ENCODE data around the gene SLC22A14. TPM values are rescaled to one million over a fixed set of nuclear protein-coding genes. Genes with fewer than 3 reads are reported as not detected.

The SLC22A14 gene
- total and polyA plus RNA-seq, 9 of the 15 experiments (the other 6 are each of a cell fraction or from before 2014, with no cell fraction given) = 0.03 to 0.07 TPM; not detected in 7

DNA sequence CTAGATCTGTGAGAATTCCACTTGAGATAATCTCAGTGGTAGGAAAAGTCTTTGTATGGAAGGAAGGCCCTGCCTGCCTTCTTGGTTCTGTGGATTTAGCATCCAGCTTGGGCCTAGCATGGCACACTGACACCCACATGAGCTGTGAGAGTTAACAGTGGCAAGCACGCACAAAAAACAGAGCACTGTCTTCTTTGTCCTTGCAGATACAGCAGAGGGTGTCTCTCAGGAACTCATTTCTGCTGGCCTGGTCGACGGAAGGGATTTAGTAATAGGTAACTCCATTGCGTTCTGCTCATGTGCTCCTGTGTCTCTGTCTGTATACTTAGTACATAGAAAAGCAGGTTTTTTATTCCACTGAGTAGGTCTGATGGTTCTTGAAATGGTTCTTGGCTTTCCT is 30.9 kb upstream of the SLC22A14 start (continued):
- TF ChIP-seq ZZZ3 (IDR thresholded peaks at IDR 0.05) = no peak
- TF ChIP-seq NELFE (IDR thresholded peaks at IDR 0.05; ENCODE audit: insufficient read depth, insufficient read length) = no peak
- TF ChIP-seq MAFG (tag; conservative IDR thresholded peaks at IDR 0.05) = no peak
- no peak for TF ChIP-seq FIP1L1 (IDR thresholded peaks at IDR 0.05; ENCODE audit: low read depth, low read length, poor library complexity, severe bottlenecking)
- no peak for TF ChIP-seq HDGF (IDR thresholded peaks at IDR 0.05)
- TF ChIP-seq BRD4 (IDR thresholded peaks at IDR 0.05) = no peak

- no peak overlapping the region for H2AFZ ChIP-seq (ENCODE audit: low read depth, low read length)
- no peaks in the 10 kb centered on the region for H3K27me3 ChIP-seq (ENCODE audit: control insufficient read depth in 2 of 2, insufficient read depth in 2 of 2, low read length in 2 of 2)
- no peak for DNase-seq (ENCODE audit: extremely low read depth in 1 of 4, low spot score in 3 of 4)
- H3K9me3 ChIP-seq (replicated peaks; ENCODE audit: control insufficient read depth, insufficient read depth, low read depth, low read length) = no peaks in the 10 kb centered on the region
- H3K9me1 ChIP-seq (ENCODE audit: control insufficient read depth, insufficient read depth, low read length) = no peaks in the 10 kb centered on the region
- TF ChIP-seq MBD2 (IDR thresholded peaks at IDR 0.05; ENCODE audit: borderline replicate concordance, low read depth) = no peak
- TF ChIP-seq NFIX (CRISPR knock-in tag; IDR thresholded peaks at IDR 0.05; ENCODE audit: low read depth) = no peak
- TF ChIP-seq KDM2B (CRISPR knock-in tag; IDR thresholded peaks at IDR 0.05) = no peak
- no peak for TF ChIP-seq ZNF592 (IDR thresholded peaks at IDR 0.05)
- TF ChIP-seq HNRNPH1 (optimal IDR thresholded peaks at IDR 0.05; ENCODE audit: low read depth, low read length) = no peak
- TF ChIP-seq NFYB (IDR thresholded peaks at IDR 0.05; ENCODE audit: extremely low read depth, insufficient read length) = no peak
- no peak for TF ChIP-seq MAFK (IDR thresholded peaks at IDR 0.05; ENCODE audit: low read length)
- TF ChIP-seq PYGO2 (tag; IDR thresholded peaks at IDR 0.05) = no peak
- TF ChIP-seq SMAD3 (CRISPR knock-in tag; conservative IDR thresholded peaks at IDR 0.05) = no peak
- TF ChIP-seq CEBPB (tag; IDR thresholded peaks at IDR 0.05) = no peak
- no peak for TF ChIP-seq BMI1 (IDR thresholded peaks at IDR 0.05; ENCODE audit: low read length)
- H3K9ac ChIP-seq (ENCODE audit: insufficient read depth in 1 of 2, low read depth in 2 of 2, low read length in 2 of 2) = no peak overlapping the region
- H3K4me2 ChIP-seq (ENCODE audit: insufficient read depth, low read length) = no peak overlapping the region
- no peak overlapping the region for H3K4me3 ChIP-seq
- no peak for FAIRE-seq
- POLR2A ChIA-PET = interaction anchor here (1.0 to 1.2 kb wide), 3 partner anchors 11 to 18 kb away, joined by 3 read pairs; no protein-coding TSS in a partner anchor
- no peak for ATAC-seq
- H3K27ac ChIP-seq (ENCODE audit: extremely low read depth, low read depth, low read length) = no peak overlapping the region
- peaks cover 64% of the 10 kb centered on the region for H3K36me3 ChIP-seq (ENCODE audit: control insufficient read depth, insufficient read depth, low read length)
- no peaks in the 10 kb centered on the region for H3K79me2 ChIP-seq (ENCODE audit: control insufficient read depth, insufficient read depth, low read length)
- no peaks in the 10 kb centered on the region for H4K20me1 ChIP-seq (replicated peaks; ENCODE audit: control insufficient read depth, insufficient read depth, low read length)
- intact Hi-C loops (cut with micrococcal nuclease) (loop anchor here (10.0 kb wide), 1 partner anchor 119 kb away; the partner anchor contains the start of genes ACAA1 and MYD88), in situ Hi-C loops (cut with MboI) (no loop called here)
- CTCF ChIA-PET (ENCODE audit: low intra/inter-chr PET ratio) = interaction anchor here (1.2 kb wide), 1 partner anchor 226 kb away, joined by 4 read pairs; no protein-coding TSS in a partner anchor
- H3K4me1 ChIP-seq (replicated peaks in 1 of 2; ENCODE audit: control insufficient read depth in 2 of 2, insufficient read depth in 2 of 2, low read length in 2 of 2) = 0 out of 5 replicates have a peak, but pooled peaks cover 0 to 3% of the 10 kb centered on the region in 2 experiments
- no TSS peak for BruUV-seq (replicated peaks)
- 86% methylated on average over 4 of the region's 4 CpGs for WGBS (ENCODE audit: insufficient coverage, low coverage, missing lambda C conversion rate)
Measured at GRCh38 chr3:38253704-38254103, 28.4 kb upstream of the SLC22A14 start.

Data from K562 (cell line).